Panc1 (cell line): ENCODE results near the gene RPL18. TPM values are rescaled to one million over a fixed set of nuclear protein-coding genes. Genes with fewer than 3 reads are reported as not detected.

Source experiments
- ATAC-seq: fragments of 200-7000 bp; cut with Tn5 transposase; 2 replicates; pipeline ENCODE4 v1.9.1; 2020; ENCODE audit warnings: mild to moderate bottlenecking, moderate library complexity
- BruUV-seq: library from RNA; stranded (reverse); fragments of 400-500 nt; replicated peaks from 2 replicates; lab custom pipeline; 2021; lab: Mats Ljungman, UMichigan
- CTCF ChIA-PET: fragments of 300-600 bp; sonication (Branson Sonifier 250); formaldehyde crosslinking; loops from one replicate; lab custom pipeline; 2022; ENCODE audit warnings: antibody characterized with exemption; lab: Charles Lee
- POLR2A ChIA-PET: fragments of 300-600 bp; sonication (Branson Sonifier 250); formaldehyde crosslinking; loops from one replicate; lab custom pipeline; 2022; ENCODE audit warnings: antibody characterized with exemption; lab: Charles Lee
- DNase-seq: peaks from one replicate; pipeline ENCODE4 v3.0.0-alpha.2; 2010; ENCODE audit warnings: low read depth, low spot score
- H3K27ac ChIP-seq: 2 replicates; pipeline ENCODE4 v1.5.1; 2011; ENCODE audit warnings: mild to moderate bottlenecking, low read length, inconsistent platforms
- H3K27me3 ChIP-seq: fragments of 200-500 bp; sonication (Bioruptor generic); 2 replicates; pipeline ENCODE4 v1.6.0; 2014; ENCODE audit warnings: low read length, inconsistent platforms; ENCODE audit not compliant: control insufficient read depth, insufficient read depth
- H3K36me3 ChIP-seq: fragments of 200-500 bp; sonication (Bioruptor generic); 2 replicates; pipeline ENCODE4 v1.5.1; 2014; ENCODE audit warnings: inconsistent platforms, mild to moderate bottlenecking, low read length, moderate library complexity; ENCODE audit not compliant: control insufficient read depth, insufficient read depth
- H3K4me1 ChIP-seq: 2 replicates; pipeline ENCODE4 v1.5.1; 2011; ENCODE audit warnings: inconsistent platforms, mild to moderate bottlenecking, low read length, moderate library complexity; ENCODE audit not compliant: control insufficient read depth, insufficient read depth
- H3K4me3 ChIP-seq, 2 experiments: 2 replicates each; pipeline ENCODE4 v1.5.1; 2011 to 2012; ENCODE audit warnings: low read depth in 2 of 2, low read length in 2 of 2, mild to moderate bottlenecking in 2 of 2, inconsistent platforms in 1 of 2, moderate library complexity in 1 of 2
- H3K9me3 ChIP-seq: fragments of 200-500 bp; sonication (Bioruptor generic); 2 replicates; pipeline ENCODE4 v1.5.1; 2014; ENCODE audit warnings: low read depth, mild to moderate bottlenecking, inconsistent platforms, low read length, moderate library complexity; ENCODE audit not compliant: control insufficient read depth, insufficient read depth
- POLR2AphosphoS5 ChIP-seq: IDR thresholded peaks from 2 replicates; pipeline ENCODE4 v1.6.1; 2012; ENCODE audit warnings: mild to moderate bottlenecking, low read depth, low read length, moderate library complexity
- SIN3A ChIP-seq: IDR thresholded peaks from 2 replicates; pipeline ENCODE4 v1.6.1; 2012; ENCODE audit warnings: low read depth, mild to moderate bottlenecking, low read length, moderate library complexity, borderline replicate concordance; ENCODE audit not compliant: insufficient read depth
- TCF7L2 ChIP-seq: IDR thresholded peaks from 2 replicates; pipeline ENCODE4 v1.6.1; 2011; ENCODE audit warnings: mild to moderate bottlenecking, low read depth, low read length, inconsistent platforms
- in situ Hi-C: cut with HindIII; loops from 2 replicates; pipeline ENCODE4 v1.10.0; 2016; ENCODE audit warnings: low sequenced_read_pairs, low pct_unique_long_range_greater_than_20kb
- intact Hi-C: fragments of 100-400 bp; cut with micrococcal nuclease; formaldehyde crosslinking; loops from one replicate; pipeline ENCODE4 v1.10.0; 2022; ENCODE audit not compliant: unreplicated experiment
- total RNA-seq: library from RNA; stranded (reverse); gene quantifications from one replicate; pipeline ENCODE4 v1.2.1, GENCODE V29; 2021; ENCODE audit not compliant: unreplicated experiment
- TF ChIP-seq, protein P1 (sequence below): fragments of 450-650 bp; IDR thresholded peaks from 2 replicates; pipeline ENCODE4 v1.5.1; 2017; ENCODE audit warnings: mild to moderate bottlenecking
- TF ChIP-seq, protein P2 (sequence below), 2 experiments: IDR thresholded peaks; 2 replicates each; pipeline ENCODE4 v1.6.1; 2011 to 2012; ENCODE audit warnings: low read depth in 2 of 2, control low read depth in 1 of 2, low read length in 1 of 2, mild to moderate bottlenecking in 1 of 2, moderate library complexity in 1 of 2; ENCODE audit not compliant: insufficient read depth in 1 of 2

The RPL18 gene
- total RNA-seq, 1 experiment from 2014 or later, result 670 TPM

DNA sequence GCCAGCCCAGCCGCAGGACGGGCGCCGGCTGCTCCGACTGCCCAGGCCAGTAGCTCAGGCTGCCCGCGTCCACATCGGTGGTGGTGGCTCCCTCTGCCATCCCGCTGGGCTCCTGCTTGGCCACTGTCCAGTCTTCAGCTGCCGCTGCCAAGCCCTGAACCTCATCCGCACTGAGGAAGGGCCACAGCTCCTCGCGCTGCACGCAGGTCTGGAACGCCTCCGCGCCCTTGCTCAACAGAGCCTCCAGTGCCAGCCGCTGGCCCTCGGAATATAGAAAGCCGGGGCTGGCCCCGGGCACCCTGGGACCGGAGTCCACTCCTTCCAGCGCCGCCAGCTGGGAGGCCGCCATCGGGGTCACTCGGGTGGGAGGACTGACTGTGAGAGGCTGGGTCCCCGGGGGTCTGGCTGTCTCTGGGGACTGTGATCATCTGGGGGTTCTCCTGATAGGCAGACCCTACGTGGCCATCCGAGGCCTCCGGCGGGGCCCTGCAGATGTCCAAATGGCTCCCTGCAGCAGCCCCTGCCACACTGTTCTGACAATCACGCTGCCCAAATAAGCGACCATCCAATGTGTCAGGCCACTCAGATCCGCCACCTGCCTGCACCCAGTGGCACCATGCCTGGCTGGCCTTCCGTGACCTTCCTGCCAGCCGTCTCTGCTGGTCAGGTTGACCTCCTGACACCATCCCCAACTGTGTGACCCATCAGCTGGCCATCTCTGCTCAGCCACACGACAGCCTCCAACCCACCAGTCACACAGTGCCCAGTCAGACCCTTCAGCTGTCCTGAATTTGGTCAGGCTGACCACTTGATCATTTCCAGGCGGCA is 5.7 kb downstream of the RPL18 start:
- intact Hi-C loops, result no loop called here
- CTCF ChIA-PET, result no interaction called here
- in situ Hi-C loops, result no loop called here
- DNase-seq, result no peak
- TF ChIP-seq, protein P1, sequence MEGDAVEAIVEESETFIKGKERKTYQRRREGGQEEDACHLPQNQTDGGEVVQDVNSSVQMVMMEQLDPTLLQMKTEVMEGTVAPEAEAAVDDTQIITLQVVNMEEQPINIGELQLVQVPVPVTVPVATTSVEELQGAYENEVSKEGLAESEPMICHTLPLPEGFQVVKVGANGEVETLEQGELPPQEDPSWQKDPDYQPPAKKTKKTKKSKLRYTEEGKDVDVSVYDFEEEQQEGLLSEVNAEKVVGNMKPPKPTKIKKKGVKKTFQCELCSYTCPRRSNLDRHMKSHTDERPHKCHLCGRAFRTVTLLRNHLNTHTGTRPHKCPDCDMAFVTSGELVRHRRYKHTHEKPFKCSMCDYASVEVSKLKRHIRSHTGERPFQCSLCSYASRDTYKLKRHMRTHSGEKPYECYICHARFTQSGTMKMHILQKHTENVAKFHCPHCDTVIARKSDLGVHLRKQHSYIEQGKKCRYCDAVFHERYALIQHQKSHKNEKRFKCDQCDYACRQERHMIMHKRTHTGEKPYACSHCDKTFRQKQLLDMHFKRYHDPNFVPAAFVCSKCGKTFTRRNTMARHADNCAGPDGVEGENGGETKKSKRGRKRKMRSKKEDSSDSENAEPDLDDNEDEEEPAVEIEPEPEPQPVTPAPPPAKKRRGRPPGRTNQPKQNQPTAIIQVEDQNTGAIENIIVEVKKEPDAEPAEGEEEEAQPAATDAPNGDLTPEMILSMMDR, result no peak
- no peak for TF ChIP-seq TCF7L2
- Histone ChIP-seq H3K36me3 (peaks cover 4% of the 10 kb centered on the region), H3K4me3 (no peak overlapping the region), H3K27me3 (no peaks in the 10 kb centered on the region), H3K4me1 (peaks cover 39% of the 10 kb centered on the region), H3K9me3 (no peaks in the 10 kb centered on the region), H3K27ac (no peak overlapping the region)
- POLR2A ChIA-PET, result no interaction called here
- ATAC-seq, result peak; percentile 20
- no TSS peak for BruUV-seq

DNA sequence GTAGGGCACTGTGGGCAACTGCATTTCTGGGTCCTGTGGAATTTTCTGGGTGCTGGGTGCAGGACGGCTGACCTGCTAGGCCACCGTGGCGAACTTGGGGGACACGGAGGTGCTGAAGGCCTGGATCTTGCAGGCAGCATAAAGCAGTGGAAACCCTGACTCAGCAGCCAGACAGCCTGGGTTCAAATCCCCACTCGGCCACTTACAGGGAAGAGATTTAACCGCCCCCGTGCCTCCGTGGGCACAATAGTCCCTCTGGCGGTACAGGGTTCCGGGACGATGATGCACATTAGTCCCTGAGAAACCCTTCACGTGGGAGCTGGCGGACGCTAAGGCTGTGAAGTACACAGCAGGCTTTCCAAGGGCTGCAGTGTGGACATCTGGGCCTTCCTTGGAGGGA is 7.1 kb downstream of the RPL18 start:
- in situ Hi-C loops, result no loop called here

More for the DNA sequence above, 7.1 kb downstream of the RPL18 start:
- no peak for ATAC-seq
- no peak for DNase-seq
- no TSS peak for BruUV-seq
- H3K36me3 ChIP-seq, result no peaks in the 10 kb centered on the region
- H3K4me1 ChIP-seq, result peaks cover 32% of the 10 kb centered on the region
- POLR2A ChIA-PET, result no interaction called here
- H3K9me3 ChIP-seq, result no peaks in the 10 kb centered on the region
- CTCF ChIA-PET, result no interaction called here
- intact Hi-C loops, result no loop called here
- no peak overlapping the region for H3K27ac ChIP-seq
- H3K27me3 ChIP-seq, result no peaks in the 10 kb centered on the region
- TF ChIP-seq, protein P2, sequence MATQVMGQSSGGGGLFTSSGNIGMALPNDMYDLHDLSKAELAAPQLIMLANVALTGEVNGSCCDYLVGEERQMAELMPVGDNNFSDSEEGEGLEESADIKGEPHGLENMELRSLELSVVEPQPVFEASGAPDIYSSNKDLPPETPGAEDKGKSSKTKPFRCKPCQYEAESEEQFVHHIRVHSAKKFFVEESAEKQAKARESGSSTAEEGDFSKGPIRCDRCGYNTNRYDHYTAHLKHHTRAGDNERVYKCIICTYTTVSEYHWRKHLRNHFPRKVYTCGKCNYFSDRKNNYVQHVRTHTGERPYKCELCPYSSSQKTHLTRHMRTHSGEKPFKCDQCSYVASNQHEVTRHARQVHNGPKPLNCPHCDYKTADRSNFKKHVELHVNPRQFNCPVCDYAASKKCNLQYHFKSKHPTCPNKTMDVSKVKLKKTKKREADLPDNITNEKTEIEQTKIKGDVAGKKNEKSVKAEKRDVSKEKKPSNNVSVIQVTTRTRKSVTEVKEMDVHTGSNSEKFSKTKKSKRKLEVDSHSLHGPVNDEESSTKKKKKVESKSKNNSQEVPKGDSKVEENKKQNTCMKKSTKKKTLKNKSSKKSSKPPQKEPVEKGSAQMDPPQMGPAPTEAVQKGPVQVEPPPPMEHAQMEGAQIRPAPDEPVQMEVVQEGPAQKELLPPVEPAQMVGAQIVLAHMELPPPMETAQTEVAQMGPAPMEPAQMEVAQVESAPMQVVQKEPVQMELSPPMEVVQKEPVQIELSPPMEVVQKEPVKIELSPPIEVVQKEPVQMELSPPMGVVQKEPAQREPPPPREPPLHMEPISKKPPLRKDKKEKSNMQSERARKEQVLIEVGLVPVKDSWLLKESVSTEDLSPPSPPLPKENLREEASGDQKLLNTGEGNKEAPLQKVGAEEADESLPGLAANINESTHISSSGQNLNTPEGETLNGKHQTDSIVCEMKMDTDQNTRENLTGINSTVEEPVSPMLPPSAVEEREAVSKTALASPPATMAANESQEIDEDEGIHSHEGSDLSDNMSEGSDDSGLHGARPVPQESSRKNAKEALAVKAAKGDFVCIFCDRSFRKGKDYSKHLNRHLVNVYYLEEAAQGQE (IDR thresholded peaks at IDR 0.05; ENCODE audit: insufficient read depth in 1 of 2, low read depth in 2 of 2, low read length in 1 of 2), result no peak
- TF ChIP-seq POLR2AphosphoS5 (no peak), SIN3A (no peak), TCF7L2 (no peak)
- TF ChIP-seq, protein P1, result no peak
- no peak overlapping the region for H3K4me3 ChIP-seq
